HEK293 (cell line): Measurements from ENCODE around the gene TARS2.

Experiments
- ZNF792 ChIP-seq: fragments of 450-650 bp; formaldehyde crosslinking; IDR thresholded peaks from 2 replicates; pipeline ENCODE4 v1.5.1; 2016; ENCODE audit warnings: missing biosample characterization, missing genetic modification characterization
- TF ChIP-seq, protein P1 (sequence below): fragments of 450-650 bp; formaldehyde crosslinking; IDR thresholded peaks from 2 replicates; pipeline ENCODE4 v1.5.1; 2016; ENCODE audit warnings: missing biosample characterization, missing genetic modification characterization

DNA sequence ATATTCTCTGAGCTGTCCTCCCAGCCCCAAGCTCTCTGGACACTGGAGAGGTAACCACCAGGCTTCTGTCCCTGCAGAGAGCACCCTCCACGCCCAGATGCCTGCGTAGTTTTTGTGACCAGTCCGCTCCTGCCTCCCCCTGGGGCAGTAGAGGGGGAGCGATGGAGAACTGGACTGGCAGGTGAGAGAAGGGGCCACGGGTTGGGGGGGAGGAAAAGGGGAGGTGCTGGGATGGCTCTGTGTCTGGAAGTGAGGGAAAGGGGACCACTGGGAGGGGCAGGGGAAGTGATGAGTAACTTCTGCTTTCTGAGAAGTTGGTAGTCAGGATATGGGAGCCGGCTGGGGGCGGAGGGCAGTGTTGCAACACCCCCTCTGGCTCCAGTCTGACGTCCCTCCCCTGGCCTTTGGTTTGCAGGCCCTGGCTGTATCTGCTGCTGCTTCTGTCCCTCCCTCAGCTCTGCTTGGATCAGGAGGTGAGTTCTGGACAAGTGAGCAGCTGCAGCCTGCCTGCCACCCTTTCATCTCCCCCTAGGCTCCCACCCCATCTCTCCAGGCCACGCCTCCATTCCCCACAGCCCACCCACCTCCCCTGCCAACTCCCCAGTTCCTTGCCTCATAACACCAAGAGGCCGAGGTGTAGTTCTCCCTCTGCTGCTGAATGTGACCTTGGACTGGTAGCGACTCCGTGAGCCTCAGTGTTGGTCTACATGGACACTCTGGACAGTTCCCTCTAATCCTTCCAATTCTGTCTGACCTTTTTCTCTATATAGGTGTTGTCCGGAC is 65.1 kb downstream of the TARS2 start:
- TF ChIP-seq ZNF792 (tag by site-specific recombination), result no peak
- TF ChIP-seq, protein P1, sequence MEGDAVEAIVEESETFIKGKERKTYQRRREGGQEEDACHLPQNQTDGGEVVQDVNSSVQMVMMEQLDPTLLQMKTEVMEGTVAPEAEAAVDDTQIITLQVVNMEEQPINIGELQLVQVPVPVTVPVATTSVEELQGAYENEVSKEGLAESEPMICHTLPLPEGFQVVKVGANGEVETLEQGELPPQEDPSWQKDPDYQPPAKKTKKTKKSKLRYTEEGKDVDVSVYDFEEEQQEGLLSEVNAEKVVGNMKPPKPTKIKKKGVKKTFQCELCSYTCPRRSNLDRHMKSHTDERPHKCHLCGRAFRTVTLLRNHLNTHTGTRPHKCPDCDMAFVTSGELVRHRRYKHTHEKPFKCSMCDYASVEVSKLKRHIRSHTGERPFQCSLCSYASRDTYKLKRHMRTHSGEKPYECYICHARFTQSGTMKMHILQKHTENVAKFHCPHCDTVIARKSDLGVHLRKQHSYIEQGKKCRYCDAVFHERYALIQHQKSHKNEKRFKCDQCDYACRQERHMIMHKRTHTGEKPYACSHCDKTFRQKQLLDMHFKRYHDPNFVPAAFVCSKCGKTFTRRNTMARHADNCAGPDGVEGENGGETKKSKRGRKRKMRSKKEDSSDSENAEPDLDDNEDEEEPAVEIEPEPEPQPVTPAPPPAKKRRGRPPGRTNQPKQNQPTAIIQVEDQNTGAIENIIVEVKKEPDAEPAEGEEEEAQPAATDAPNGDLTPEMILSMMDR (tag by site-specific recombination), result no peak
